HepG2 (cell line): ENCODE data around the gene CDH23. TPM values are rescaled to one million over a fixed set of nuclear protein-coding genes. Genes with fewer than 3 reads are reported as not detected.

Experiments used
- ATAC-seq: fragments of 200-7000 bp; cut with Tn5 transposase; 3 replicates; pipeline ENCODE4 v1.9.1; 2020; ENCODE audit warnings: mild to moderate bottlenecking, moderate library complexity
- BruUV-seq: library from RNA; stranded (reverse); fragments of 400-500 nt; replicated peaks from 2 replicates; lab custom pipeline; 2021; lab: Mats Ljungman, UMichigan
- CTCF ChIA-PET: fragments of 300-600 bp; formaldehyde crosslinking; extraction: SDS; loops from one replicate; lab custom pipeline; 2021; ENCODE audit warnings: low total read pairs, inconsistent platforms, low intra/inter-chr PET ratio; lab: Yijun Ruan, JAX
- POLR2A ChIA-PET: fragments of 350-600 bp; sonication (Branson Sonifier 250); formaldehyde crosslinking; loops from one replicate; lab custom pipeline; 2020; ENCODE audit warnings: antibody characterized with exemption, inconsistent platforms; lab: Yijun Ruan, JAX
- DNase-seq: peaks from one replicate; pipeline ENCODE4 v3.0.0-alpha.2; 2015; ENCODE audit warnings: low spot score
- FAIRE-seq: peaks from 3 replicates; lab custom pipeline; 2011; peaks lifted over from hg19 to GRCh38; lab: Jason Lieb, UNC
- H2AFZ ChIP-seq: one replicate; pipeline ENCODE4 v1.6.1; 2011; ENCODE audit warnings: low read length, inconsistent platforms
- H3K27ac ChIP-seq: fragments of 300-600 bp; 3 replicates; pipeline ENCODE4 v1.8.0; 2011; ENCODE audit warnings: mixed run types, mild to moderate bottlenecking, mixed read lengths, low read length, inconsistent platforms; ENCODE audit not compliant: insufficient read depth; ENCODE audit errors: extremely low read length
- H3K27me3 ChIP-seq, 2 experiments: fragments of 200-600 bp in 1 of 2; 2 replicates in 1 of 2; 3 replicates in 1 of 2; pipeline versions ENCODE4 v1.6.0 to v1.8.0; 2011; ENCODE audit warnings: low read length in 2 of 2, mild to moderate bottlenecking in 2 of 2, moderate library complexity in 2 of 2, inconsistent platforms in 1 of 2; ENCODE audit not compliant: insufficient read depth in 2 of 2, control insufficient read depth in 1 of 2
- H3K36me3 ChIP-seq, 2 experiments: fragments of 200-600 bp in 1 of 2; replicated peaks in 1 of 2; 2 replicates in 1 of 2; 3 replicates in 1 of 2; pipeline versions ENCODE4 v1.5.1 to v1.8.0; 2011; ENCODE audit warnings: low read length in 2 of 2, inconsistent platforms in 1 of 2; ENCODE audit not compliant: insufficient read depth in 2 of 2, control insufficient read depth in 1 of 2
- H3K4me1 ChIP-seq: 2 replicates; pipeline ENCODE4 v1.5.1; 2012; ENCODE audit warnings: low read length, inconsistent platforms; ENCODE audit not compliant: insufficient read depth
- H3K4me2 ChIP-seq: 2 replicates; pipeline ENCODE4 v1.6.0; 2011; ENCODE audit warnings: low read depth, low read length, inconsistent platforms
- H3K4me3 ChIP-seq, 3 experiments: fragments of 200-600 bp in 1 of 3; sonication (generic), shearing (Covaris generic) in 1 of 3; replicated peaks in 1 of 3; 2 replicates each; pipeline ENCODE4 v1.5.1; 2011 to 2016; ENCODE audit warnings: low read length in 3 of 3, inconsistent platforms in 2 of 3, low read depth in 2 of 3, mild to moderate bottlenecking in 2 of 3, control low read depth in 1 of 3, mixed read lengths in 1 of 3; ENCODE audit not compliant: insufficient read depth in 1 of 3
- H3K79me2 ChIP-seq: one replicate; pipeline ENCODE4 v1.6.1; 2011; ENCODE audit warnings: low read length, inconsistent platforms; ENCODE audit not compliant: insufficient read depth
- H3K9ac ChIP-seq: 2 replicates; pipeline ENCODE4 v1.6.0; 2011; ENCODE audit warnings: mild to moderate bottlenecking, low read depth, low read length, inconsistent platforms; ENCODE audit not compliant: insufficient read depth
- H3K9me3 ChIP-seq: 2 replicates; pipeline ENCODE4 v1.5.1; 2012; ENCODE audit warnings: mild to moderate bottlenecking, low read length
- H4K20me1 ChIP-seq: 2 replicates; pipeline ENCODE4 v1.6.0; 2011; ENCODE audit warnings: inconsistent platforms, mild to moderate bottlenecking, low read length, moderate library complexity; ENCODE audit not compliant: insufficient read depth
- BORCS8-MEF2B ChIP-seq: sonication (generic); formaldehyde crosslinking; IDR thresholded peaks from 2 replicates; pipeline ENCODE4 v1.8.0; 2022; ENCODE audit warnings: mild to moderate bottlenecking, missing genetic modification reagents
- EP300 ChIP-seq, 3 experiments: sonication (generic) in 1 of 3; formaldehyde crosslinking in 1 of 3; IDR thresholded peaks; 2 replicates each; pipeline versions ENCODE4 v1.5.1 to v1.6.1; 2011 to 2020; ENCODE audit warnings: low read depth in 2 of 3, low read length in 2 of 3, borderline replicate concordance in 1 of 3, improper control_type of control experiment in 1 of 3, mild to moderate bottlenecking in 1 of 3, missing genetic modification reagents in 1 of 3, moderate library complexity in 1 of 3
- GABPA ChIP-seq, 2 experiments: IDR thresholded peaks; 2 replicates each; pipeline ENCODE4 v1.6.1; 2011 to 2016; ENCODE audit warnings: low read depth in 2 of 2, low read length in 1 of 2, missing biosample characterization in 1 of 2, missing genetic modification characterization in 1 of 2
- JUND ChIP-seq: sonication (generic); formaldehyde crosslinking; IDR thresholded peaks from 2 replicates; pipeline ENCODE4 v1.8.0; 2022; ENCODE audit warnings: mild to moderate bottlenecking, missing genetic modification reagents
- SRY ChIP-seq: sonication (generic); formaldehyde crosslinking; IDR thresholded peaks from 2 replicates; pipeline ENCODE4 v1.8.0; 2022; ENCODE audit warnings: mild to moderate bottlenecking, missing genetic modification reagents
- ZNF17 ChIP-seq: sonication (generic); formaldehyde crosslinking; IDR thresholded peaks from 2 replicates; pipeline ENCODE4 v1.5.0; 2020; ENCODE audit warnings: mild to moderate bottlenecking, missing genetic modification reagents
- ZNF317 ChIP-seq: sonication (generic); formaldehyde crosslinking; IDR thresholded peaks from 2 replicates; pipeline ENCODE4 v1.5.0; 2020; ENCODE audit warnings: mild to moderate bottlenecking, missing genetic modification reagents
- ZNF619 ChIP-seq: sonication (generic); formaldehyde crosslinking; IDR thresholded peaks from 2 replicates; pipeline ENCODE4 v1.4.0; 2020; ENCODE audit warnings: mild to moderate bottlenecking, missing genetic modification reagents
- WGBS: methylation state at CpG from one replicate; pipeline ENCODE4 v1.1.6; 2017; ENCODE audit warnings: low lambda C conversion rate; 5-methylcytosine and 5-hydroxymethylcytosine counted together
- in situ Hi-C: cut with HindIII; loops from 2 replicates; pipeline ENCODE4 v1.10.0; 2017; ENCODE audit warnings: low pct_unique_long_range_greater_than_20kb; ENCODE audit not compliant: extremely low pct_ligation_motif_present
- intact Hi-C: fragments of 100-400 bp; cut with micrococcal nuclease; formaldehyde crosslinking; loops from one replicate; pipeline ENCODE4 v1.10.0; 2022; ENCODE audit not compliant: unreplicated experiment
- polyA plus RNA-seq, 8 experiments: library from polyadenylated mRNA; depleted of rRNA in 3 of 8; stranded (reverse) in 7 of 8; unstranded in 1 of 8; fragments of >200 nt; fragmentation: Illumina TruSeq in 4 of 8; extraction: Trizol in 4 of 8; gene quantifications; 2 replicates each; pipeline versions ENCODE4 v1.2.1 to v1.2.3, GENCODE V29; 2011 to 2016; ENCODE audit warnings: low read depth in 4 of 8, missing spikeins in 1 of 8, mixed read lengths in 1 of 8; ENCODE audit not compliant: insufficient read depth in 1 of 8
- total RNA-seq, 5 experiments: library from RNA; depleted of rRNA; stranded (reverse); fragments of >200 nt; fragmentation: Illumina TruSeq; extraction: Trizol; gene quantifications; 2 replicates each; pipeline ENCODE4 v1.2.3, GENCODE V29; 2016; ENCODE audit warnings: low read depth in 1 of 5
- TF ChIP-seq, protein P1 (sequence below): sonication (generic); formaldehyde crosslinking; conservative IDR thresholded peaks from 2 replicates; pipeline ENCODE4 v1.4.0; 2020; ENCODE audit warnings: missing genetic modification reagents

CDH23 gene
- total and polyA plus RNA-seq, 2 of the 13 experiments (the other 11 are each of a cell fraction or from before 2014, with no cell fraction given) = 0.13 TPM; not detected in 1

DNA sequence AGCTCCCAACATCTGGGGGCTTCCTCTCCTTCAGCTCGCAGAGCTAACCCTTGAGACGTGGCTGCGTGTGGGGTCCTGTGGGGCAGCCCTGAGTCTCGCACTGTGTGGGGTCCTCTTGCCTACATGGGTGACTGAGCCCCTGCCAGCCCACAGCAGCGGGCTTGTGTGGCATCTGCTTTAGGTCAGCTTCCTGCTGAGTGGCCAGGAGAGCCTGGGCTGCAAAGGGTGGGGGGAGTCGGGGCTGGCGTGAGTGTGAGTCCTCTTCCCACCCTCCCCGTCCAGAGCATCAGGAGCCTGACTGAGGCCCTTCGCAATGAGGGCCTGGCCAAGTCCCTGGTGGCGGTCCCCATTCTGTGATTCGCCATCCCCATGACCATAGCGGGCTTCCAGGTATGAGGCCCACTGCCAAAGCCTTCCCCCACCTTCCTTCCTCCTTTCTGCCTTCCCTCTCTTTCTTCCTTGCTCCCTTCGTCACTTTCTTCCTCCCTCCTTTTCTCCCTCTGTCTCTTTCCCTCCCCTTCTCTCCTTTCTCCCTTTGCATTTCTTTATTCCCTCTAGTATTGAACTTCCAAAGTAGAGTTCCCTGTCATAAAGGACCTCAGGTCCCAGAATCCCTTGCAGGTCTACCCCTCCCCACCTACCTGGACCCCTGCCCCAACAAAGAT lies 85.2 kb downstream of the CDH23 start:
- no peak for DNase-seq
- 5% methylated on average over 7 of the region's 13 CpGs for WGBS
- Histone ChIP-seq H3K9me3 (no peaks in the 10 kb centered on the region), H4K20me1 (no peaks in the 10 kb centered on the region), H3K79me2 (no peaks in the 10 kb centered on the region), H3K27me3 (peaks cover 6 to 63% of the 10 kb centered on the region in 2 experiments; a peak in 4 of 5 replicates), H3K27ac (no peak overlapping the region), H3K36me3 (no peaks in the 10 kb centered on the region), H3K4me1 (no peaks in the 10 kb centered on the region), H3K4me3 (no peak overlapping the region), H3K4me2 (no peak overlapping the region), H3K9ac (no peak overlapping the region), H2AFZ (no peak overlapping the region)
- no peak for ATAC-seq
- no TSS peak for BruUV-seq
- in situ Hi-C loops = no loop called here
- CTCF ChIA-PET = no interaction called here
- intact Hi-C loops = no loop called here
- TF ChIP-seq, protein P1, sequence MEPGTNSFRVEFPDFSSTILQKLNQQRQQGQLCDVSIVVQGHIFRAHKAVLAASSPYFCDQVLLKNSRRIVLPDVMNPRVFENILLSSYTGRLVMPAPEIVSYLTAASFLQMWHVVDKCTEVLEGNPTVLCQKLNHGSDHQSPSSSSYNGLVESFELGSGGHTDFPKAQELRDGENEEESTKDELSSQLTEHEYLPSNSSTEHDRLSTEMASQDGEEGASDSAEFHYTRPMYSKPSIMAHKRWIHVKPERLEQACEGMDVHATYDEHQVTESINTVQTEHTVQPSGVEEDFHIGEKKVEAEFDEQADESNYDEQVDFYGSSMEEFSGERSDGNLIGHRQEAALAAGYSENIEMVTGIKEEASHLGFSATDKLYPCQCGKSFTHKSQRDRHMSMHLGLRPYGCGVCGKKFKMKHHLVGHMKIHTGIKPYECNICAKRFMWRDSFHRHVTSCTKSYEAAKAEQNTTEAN (CRISPR knock-in tag) = no peak
- FAIRE-seq = no peak
- POLR2A ChIA-PET = no interaction called here

DNA sequence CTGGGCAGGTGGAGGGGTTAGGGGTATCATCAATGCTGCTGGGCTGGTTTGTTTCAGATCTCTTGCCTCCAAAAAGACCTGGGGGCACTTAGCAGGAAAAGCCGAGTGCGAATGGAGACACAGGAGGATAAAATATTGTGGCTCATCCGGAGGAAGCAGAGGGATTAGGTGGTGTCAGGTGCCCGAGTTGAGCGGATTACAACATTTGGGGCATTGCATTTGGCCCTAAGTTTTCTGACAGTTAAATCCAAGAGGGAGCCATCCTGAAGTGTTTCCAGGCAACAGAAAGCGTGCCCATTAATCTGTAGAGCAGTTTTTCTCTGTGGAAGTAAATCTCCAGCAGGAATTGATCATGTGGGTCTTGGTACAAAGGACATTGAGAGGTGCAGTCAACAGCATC lies 85.9 kb downstream of the CDH23 start:
- Histone ChIP-seq H3K36me3 (no peaks in the 10 kb centered on the region), H3K9ac (no peak overlapping the region), H3K4me2 (no peak overlapping the region), H3K4me3 (no peak overlapping the region), H3K4me1 (no peaks in the 10 kb centered on the region), H4K20me1 (no peaks in the 10 kb centered on the region), H3K9me3 (no peaks in the 10 kb centered on the region), H3K27ac (no peak overlapping the region), H3K27me3 (peaks cover 6 to 60% of the 10 kb centered on the region in 2 experiments; a peak in 4 of 5 replicates), H3K79me2 (no peaks in the 10 kb centered on the region), H2AFZ (no peak overlapping the region)
- DNase-seq = no peak
- POLR2A ChIA-PET = no interaction called here
- no peak for ATAC-seq
- in situ Hi-C loops = no loop called here
- BruUV-seq = no TSS peak
- no peak for TF ChIP-seq ZNF17 (CRISPR knock-in tag)
- TF ChIP-seq ZNF317 = no peak
- TF ChIP-seq SRY (CRISPR knock-in tag) = no peak
- TF ChIP-seq ZNF619 (CRISPR knock-in tag) = no peak
- TF ChIP-seq JUND (CRISPR knock-in tag) = no peak
- TF ChIP-seq EP300 (IDR thresholded peaks at IDR 0.05; ENCODE audit: low read depth in 2 of 2, low read length in 2 of 2) = no peak
- no peak for TF ChIP-seq EP300 (CRISPR knock-in tag; IDR thresholded peaks at IDR 0.05; ENCODE audit: borderline replicate concordance)
- TF ChIP-seq GABPA (IDR thresholded peaks at IDR 0.05; ENCODE audit: low read depth, low read length) = no peak
- TF ChIP-seq GABPA (CRISPR knock-in tag; IDR thresholded peaks at IDR 0.05; ENCODE audit: low read depth) = no peak
- TF ChIP-seq BORCS8-MEF2B = no peak
- 2% methylated on average over 6 of the region's 6 CpGs for WGBS
- no peak for FAIRE-seq
- CTCF ChIA-PET = no interaction called here
- intact Hi-C loops = no loop called here
